Aorta (tissue), 5 donors: ENCODE results near the gene PLCD1. TPM values are rescaled to one million over a fixed set of nuclear protein-coding genes. Genes with fewer than 3 reads are reported as not detected.
A peak's percentile ranks its signal among the peaks of the same experiment; 100 is the strongest.
"Not testable (repeated sequence)": the region's sequence is repeated elsewhere in the genome, so short reads cannot be mapped to it uniquely, and the experiment has no call there.

ENCODE experiments used
- ATAC-seq: fragments of 200-7000 bp; cut with Tn5 transposase; one replicate; pipeline ENCODE4 v1.9.1; 2022; ENCODE audit warnings: moderate library complexity; ENCODE audit not compliant: low FRiP score
- DNase-seq, 2 donors: peaks; one replicate each; pipeline ENCODE4 v3.0.0-alpha.2; 2020
- H3K27ac ChIP-seq, 2 donors: one replicate each; pipeline ENCODE4 v1.5.1; 2013; ENCODE audit warnings: low read length in 2 of 2, mild to moderate bottlenecking in 2 of 2, moderate library complexity in 2 of 2, control low read depth in 1 of 2, inconsistent platforms in 1 of 2, low read depth in 1 of 2
- H3K27me3 ChIP-seq, 2 donors: one replicate each; pipeline ENCODE4 v1.6.1; 2013; ENCODE audit warnings: control low read depth in 1 of 2, low read length in 1 of 2, mild to moderate bottlenecking in 1 of 2, moderate library complexity in 1 of 2; ENCODE audit not compliant: insufficient read depth in 2 of 2, control insufficient read depth in 1 of 2
- H3K36me3 ChIP-seq, 2 donors: one replicate each; pipeline ENCODE4 v1.6.1; 2013; ENCODE audit warnings: control low read depth in 1 of 2, low read length in 1 of 2, mild to moderate bottlenecking in 1 of 2; ENCODE audit not compliant: insufficient read depth in 2 of 2, control insufficient read depth in 1 of 2
- H3K4me1 ChIP-seq, 2 donors: one replicate each; pipeline ENCODE4 v1.6.1; 2013; ENCODE audit warnings: low read length in 2 of 2, control low read depth in 1 of 2, mild to moderate bottlenecking in 1 of 2, moderate library complexity in 1 of 2; ENCODE audit not compliant: insufficient read depth in 2 of 2, control insufficient read depth in 1 of 2
- H3K4me3 ChIP-seq, 2 donors: one replicate each; pipeline ENCODE4 v1.5.1; 2013; ENCODE audit warnings: low read length in 2 of 2, control low read depth in 1 of 2, mild to moderate bottlenecking in 1 of 2
- H3K9me3 ChIP-seq: one replicate; pipeline ENCODE4 v1.6.1; 2013; ENCODE audit warnings: mild to moderate bottlenecking, low read length; ENCODE audit not compliant: control insufficient read depth
- WGBS, 2 donors: extraction: QIAGEN DNeasy Blood & Tissue Kit; methylation state at CpG; one replicate each; pipeline ENCODE4 v1.1.7; 2013; 5-methylcytosine and 5-hydroxymethylcytosine counted together
- intact Hi-C, 2 donors: fragments of 100-400 bp; cut with DNase I; formaldehyde crosslinking; loops; one replicate each; pipeline versions ENCODE4 v1.14.2 to v1.15.0; 2022
- polyA plus RNA-seq, 2 donors: library from polyadenylated mRNA; stranded (reverse); fragments of 200-250 nt; gene quantifications; one replicate each; pipeline ENCODE4 v1.2.3, GENCODE V29; 2013
- total RNA-seq, 2 donors: library from RNA; stranded (reverse); fragmentation: NEBNext Ultra II Directional; extraction: Animal tissue kit (Norgen Biotek cat#: 25700); gene quantifications; one replicate each; pipeline ENCODE4 v1.2.1, GENCODE V29; 2021
- donor health status: healthy with polysubstance abuse.
- donor health status: Bipolar disorder and iron deficiency.
- donor health status: DM: no; HTN: no; CAD: no.
- donor health status: DM: no; HTN: no; CAD: no.
- donor health status: DM: yes; HTN: yes; CAD: no.

PLCD1 gene
- total and polyA plus RNA-seq, 4 donors: 30.8 to 59.7 (median 45.4) TPM

DNA sequence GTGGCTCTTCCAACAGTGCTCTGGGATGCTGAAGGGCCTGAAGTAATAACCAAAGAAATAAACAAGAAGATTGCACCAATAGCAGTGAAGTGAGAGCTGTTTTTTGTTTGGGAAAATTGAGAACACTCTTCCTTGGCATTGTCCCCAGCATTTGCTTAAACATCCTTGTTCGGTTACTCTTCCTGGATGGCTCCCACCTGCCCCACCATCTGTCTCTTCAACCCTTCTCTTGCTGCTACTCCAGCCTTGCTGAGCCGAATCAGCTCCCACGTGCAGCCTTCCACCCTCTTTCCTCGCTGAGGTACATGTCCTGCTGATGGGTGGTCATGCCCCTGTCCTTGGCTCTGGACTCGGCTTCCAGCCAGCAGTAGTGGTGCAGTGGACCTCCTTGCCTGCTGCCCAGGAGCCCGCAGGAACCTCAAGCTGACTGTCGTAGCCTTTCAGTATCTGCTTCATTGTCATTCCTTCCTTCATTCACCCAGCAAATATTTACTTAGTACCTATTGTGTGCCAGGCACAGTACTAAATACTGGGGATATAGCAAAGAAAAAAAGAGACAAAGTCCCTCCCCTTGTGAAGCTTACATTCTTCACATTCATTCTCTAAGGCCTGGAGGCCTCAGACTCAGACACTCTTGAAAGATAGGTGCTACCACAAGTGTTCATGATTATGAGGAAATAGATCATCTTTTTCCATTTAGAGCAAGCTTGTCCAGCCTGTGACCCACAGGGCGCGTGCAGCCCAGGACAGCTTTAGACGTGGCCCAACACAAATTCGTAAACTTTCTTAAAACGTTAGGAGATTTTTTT is 56.0 kb downstream of the PLCD1 start:
- Histone ChIP-seq H3K27ac (no peak overlapping the region), H3K4me3 (no peak overlapping the region), H3K9me3 (no peaks in the 10 kb centered on the region), H3K27me3 (no peaks in the 10 kb centered on the region), H3K36me3 (peaks cover 1 to 4% of the 10 kb centered on the region in 2 donors), H3K4me1 (no peaks in the 10 kb centered on the region)
- intact Hi-C loops: no loop called here
- ATAC-seq (no peak), DNase-seq (no peak)
- 81 to 87% methylated on average over 12 of the region's 12 CpGs for WGBS, 2 donors

DNA sequence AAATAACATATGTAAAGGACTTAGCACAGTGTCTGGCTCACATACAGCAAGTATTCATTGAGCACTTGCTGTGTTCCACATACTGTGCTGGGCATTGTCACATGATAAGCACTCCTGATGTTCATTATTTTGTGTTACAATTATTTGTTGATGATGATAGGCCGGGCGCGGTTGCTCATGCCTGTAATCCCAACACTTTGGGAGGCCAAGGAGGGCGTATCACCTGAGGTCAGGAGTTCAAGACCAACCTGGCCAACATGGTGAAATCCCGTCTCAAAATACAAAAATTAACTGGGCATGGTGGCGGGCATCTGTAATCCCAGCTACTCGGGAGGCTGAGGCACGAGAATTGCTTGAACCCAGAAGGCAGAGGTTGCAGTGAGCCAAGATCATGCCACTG is 57.4 kb downstream of the PLCD1 start:
- H3K4me3 ChIP-seq, H3K27me3 ChIP-seq, H3K9me3 ChIP-seq, H3K36me3 ChIP-seq, ATAC-seq, H3K27ac ChIP-seq, H3K4me1 ChIP-seq, DNase-seq, intact Hi-C loops: not testable (repeated sequence)
- 87 to 93% methylated on average over 8 of the region's 8 CpGs for WGBS, 2 donors

DNA sequence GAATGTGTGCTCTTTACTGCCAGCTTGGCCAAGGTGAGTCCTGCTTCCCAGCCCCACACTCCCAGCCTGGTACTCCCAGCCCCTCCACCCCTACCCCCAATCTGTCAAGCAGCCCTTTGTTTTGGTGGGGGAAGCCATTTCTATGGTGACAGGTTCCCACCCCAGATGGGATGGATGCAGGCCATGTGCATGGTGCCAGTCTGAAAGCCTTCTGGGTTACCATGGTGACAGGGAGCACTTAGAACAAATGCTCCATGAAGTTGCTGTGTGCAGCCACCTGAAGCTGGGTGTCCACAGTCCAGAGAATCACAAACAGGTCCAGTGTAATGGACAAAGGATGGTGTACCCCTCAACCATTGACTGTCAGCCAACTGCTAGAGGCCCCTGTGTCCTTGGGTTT is 58.0 kb downstream of the PLCD1 start:
- Histone ChIP-seq H3K4me1 (no peaks in the 10 kb centered on the region), H3K27ac (no peak overlapping the region), H3K9me3 (no peaks in the 10 kb centered on the region), H3K4me3 (no peak overlapping the region), H3K36me3 (peaks cover 1 to 4% of the 10 kb centered on the region in 2 donors), H3K27me3 (no peaks in the 10 kb centered on the region)
- intact Hi-C loops: no loop called here
- DNase-seq (no peak), ATAC-seq (no peak)

DNA sequence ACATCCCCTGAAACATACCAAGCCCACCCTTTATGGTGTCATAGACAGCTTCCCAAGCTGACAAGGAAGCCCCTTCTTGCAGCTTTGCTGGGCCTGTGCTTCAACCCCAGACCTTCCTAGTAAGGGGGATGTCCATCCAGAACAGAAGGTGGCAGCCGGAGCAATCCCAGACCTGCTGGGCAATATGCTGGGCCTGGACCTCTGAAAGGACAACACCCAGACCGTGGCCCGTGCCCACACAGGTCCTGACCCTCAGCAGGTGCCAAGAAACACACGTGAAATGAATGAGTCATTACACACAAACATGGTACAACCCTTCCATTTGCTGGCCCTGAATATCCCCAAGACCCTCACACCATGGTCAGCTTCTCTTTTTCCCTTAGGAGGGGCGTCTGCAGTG is 58.6 kb downstream of the PLCD1 start:
- no peaks in the 10 kb centered on the region for H3K27me3 ChIP-seq
- no peaks in the 10 kb centered on the region for H3K4me1 ChIP-seq
- WGBS, 2 donors: 31 to 36% methylated on average over 5 of the region's 5 CpGs
- intact Hi-C loops: no loop called here
- ATAC-seq: no peak
- H3K4me3 ChIP-seq: no peak overlapping the region
- H3K36me3 ChIP-seq: peaks cover 1 to 4% of the 10 kb centered on the region in 2 donors
- DNase-seq: no peak
- H3K27ac ChIP-seq: no peak overlapping the region
- no peaks in the 10 kb centered on the region for H3K9me3 ChIP-seq

DNA sequence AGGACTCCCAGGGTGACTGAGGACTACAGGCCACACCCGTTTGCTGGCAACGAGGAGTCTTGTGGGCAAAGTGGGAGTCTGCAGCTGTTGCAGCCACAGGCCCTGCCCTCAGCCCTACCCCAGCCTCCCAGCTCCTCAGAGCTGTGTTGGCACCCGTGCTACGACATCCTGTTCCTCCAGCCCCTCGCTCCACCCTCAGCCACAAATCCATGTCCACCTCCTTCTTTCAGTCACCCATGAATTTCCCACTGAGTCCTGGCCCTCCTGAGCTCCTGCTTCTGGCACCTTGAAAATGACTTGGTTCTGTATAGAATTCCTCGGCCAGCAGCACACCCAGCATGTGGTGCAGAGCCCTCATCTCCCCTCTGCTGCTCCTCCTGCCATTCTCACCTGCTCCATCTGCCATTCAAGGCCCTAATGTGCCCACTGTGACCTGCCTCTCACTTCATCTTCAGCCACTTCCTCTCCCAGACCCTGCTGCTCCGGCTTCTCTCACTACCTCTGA is 59.8 kb downstream of the PLCD1 start:
- Histone ChIP-seq H3K27ac (no peak overlapping the region), H3K9me3 (no peaks in the 10 kb centered on the region), H3K36me3 (peaks cover 0 to 2% of the 10 kb centered on the region in 2 donors), H3K27me3 (no peaks in the 10 kb centered on the region), H3K4me1 (no peaks in the 10 kb centered on the region), H3K4me3 (no peak overlapping the region)
- 73 to 74% methylated on average over 7 of the region's 7 CpGs for WGBS, 2 donors
- peak; percentile 3 for ATAC-seq
- DNase-seq: no peak
- intact Hi-C loops: no loop called here

DNA sequence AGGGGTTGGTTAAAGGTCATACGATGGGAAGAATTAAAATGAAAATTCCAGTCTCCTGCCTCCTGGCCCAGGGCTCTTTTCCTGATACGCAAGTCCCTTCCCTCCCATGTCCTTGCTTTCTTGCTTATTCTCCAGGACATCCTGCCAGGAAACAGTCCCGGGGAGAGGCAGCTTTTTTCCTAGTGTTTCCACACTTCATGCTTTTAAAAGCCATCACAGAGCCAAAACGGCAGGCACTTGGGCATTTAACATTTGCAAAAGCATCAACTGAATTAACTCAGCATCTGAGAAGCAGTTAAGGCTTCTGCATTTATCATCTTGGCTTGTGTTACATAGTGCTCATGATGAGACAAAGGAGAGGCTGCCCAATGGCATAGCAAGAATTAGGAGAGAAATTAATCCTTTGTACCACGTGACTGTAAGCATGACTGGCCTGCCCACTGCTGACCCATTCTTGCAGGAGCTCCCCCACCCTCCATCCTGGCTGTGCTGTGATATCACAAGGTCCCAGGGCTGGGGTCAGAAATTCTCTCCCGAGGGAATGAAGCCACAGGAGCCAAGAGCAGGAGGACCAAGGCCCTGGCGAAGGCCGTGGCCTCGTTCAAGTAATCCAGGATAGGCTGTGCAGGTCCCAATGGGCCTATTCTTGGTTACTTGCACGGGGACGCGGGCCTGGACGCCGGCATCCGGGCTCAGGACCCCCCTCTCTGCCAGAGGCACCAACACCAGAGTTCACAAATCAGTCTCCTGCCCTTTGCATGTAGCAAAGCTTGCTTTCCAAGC is 60.4 kb downstream of the PLCD1 start:
- DNase-seq: no peak
- no peak overlapping the region for H3K4me3 ChIP-seq
- no peaks in the 10 kb centered on the region for H3K4me1 ChIP-seq
- 75 to 76% methylated on average over 15 of the region's 15 CpGs for WGBS, 2 donors
- H3K27ac ChIP-seq: no peak overlapping the region
- ATAC-seq: peak; percentile 29
- H3K27me3 ChIP-seq: no peaks in the 10 kb centered on the region
- no peaks in the 10 kb centered on the region for H3K9me3 ChIP-seq
- H3K36me3 ChIP-seq: peaks cover 0 to 2% of the 10 kb centered on the region in 2 donors
- intact Hi-C loops: no loop called here

DNA sequence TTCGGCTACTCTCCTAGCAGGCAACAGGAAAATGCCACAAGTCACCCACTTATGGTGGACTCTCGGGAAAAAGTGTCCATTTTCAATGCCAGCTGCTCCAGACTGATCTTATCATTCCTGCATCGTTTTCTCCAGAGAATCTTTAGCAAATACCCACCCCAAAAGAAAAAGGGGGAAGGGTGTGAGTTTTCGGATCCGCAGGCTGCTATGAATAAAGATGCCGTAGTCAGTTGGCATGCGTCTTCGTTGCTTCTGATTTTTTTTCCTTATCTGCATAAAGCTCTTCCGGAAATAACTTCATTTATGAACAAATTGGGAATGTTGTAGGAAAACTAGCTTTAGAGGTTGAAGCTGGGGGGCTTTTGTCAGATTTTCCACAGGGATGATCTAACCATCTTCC is 61.2 kb downstream of the PLCD1 start:
- no peak overlapping the region for H3K4me3 ChIP-seq
- 90 to 92% methylated on average over 9 of the region's 9 CpGs for WGBS, 2 donors
- H3K27me3 ChIP-seq: no peaks in the 10 kb centered on the region
- H3K9me3 ChIP-seq: no peaks in the 10 kb centered on the region
- DNase-seq (no peak), ATAC-seq (no peak)
- H3K36me3 ChIP-seq: peaks cover 0 to 2% of the 10 kb centered on the region in 2 donors
- H3K4me1 ChIP-seq: no peaks in the 10 kb centered on the region
- intact Hi-C loops: no loop called here
- no peak overlapping the region for H3K27ac ChIP-seq

DNA sequence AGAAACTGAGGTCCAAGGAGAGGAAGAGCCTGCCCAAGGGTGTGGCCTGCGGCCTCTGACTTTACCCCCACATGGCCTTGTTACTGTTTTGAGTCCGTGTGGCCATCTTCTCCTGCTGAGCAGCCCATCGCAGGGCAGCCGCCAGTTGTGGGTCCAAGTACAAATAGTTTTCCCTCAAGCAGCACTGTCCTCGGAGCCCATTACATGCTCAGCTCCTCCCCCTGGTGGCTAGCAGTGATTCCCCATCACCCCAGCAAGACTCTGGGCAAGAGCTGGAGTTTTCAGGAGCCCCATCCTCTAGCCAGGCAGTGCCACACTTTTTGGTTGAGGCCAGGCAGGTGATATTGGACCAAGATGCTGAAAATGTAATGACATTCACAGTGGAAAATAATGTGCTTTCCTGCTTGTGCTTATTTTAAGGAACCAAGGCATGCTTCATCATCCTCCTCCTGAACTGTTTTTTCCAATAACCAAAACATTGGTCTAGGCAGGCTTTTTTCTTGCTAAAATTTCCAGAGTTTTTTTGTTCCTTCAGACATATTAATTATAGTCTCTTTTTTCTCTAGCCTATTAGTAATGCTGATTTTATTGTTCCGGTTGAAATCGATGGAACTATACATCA is 62.1 kb downstream of the PLCD1 start:
- Histone ChIP-seq H3K36me3 (peaks cover 0 to 2% of the 10 kb centered on the region in 2 donors), H3K4me1 (no peaks in the 10 kb centered on the region), H3K27me3 (no peaks in the 10 kb centered on the region), H3K4me3 (no peak overlapping the region), H3K27ac (no peak overlapping the region), H3K9me3 (no peaks in the 10 kb centered on the region)
- WGBS, 2 donors: 39 to 44% methylated on average over 7 of the region's 7 CpGs
- ATAC-seq (peak; percentile 77), DNase-seq (peak; percentile 81 to 85)
- intact Hi-C loops: loop anchor here (1.0 kb wide), 1 partner anchor 111 kb away; no protein-coding TSS in a partner anchor
